NK-92 treated with Interleukin-12 subunit alpha and Interleukin-12 subunit beta, amount 100 ng/mL, for 24 hours (cell line): ENCODE data around the gene ZGPAT.

ENCODE experiments used
- DNase-seq: peaks from one replicate; lab custom pipeline; 2025; lab: John Stamatoyannopoulos, UW

ZGPAT gene

GRCh38 chr20:63678667-63679465, 29.0 kb upstream of the ZGPAT start:
- no peak for DNase-seq

GRCh38 chr20:63679799-63680305, 28.0 kb upstream of the ZGPAT start:
- no peak for DNase-seq

- no peak for DNase-seq
Measured at GRCh38 chr20:63680427-63680826, 27.4 kb upstream of the ZGPAT start.

- no peak for DNase-seq
Measured at GRCh38 chr20:63680857-63681608, 26.8 kb upstream of the ZGPAT start.

- no peak for DNase-seq
Measured at GRCh38 chr20:63681609-63682142, 26.2 kb upstream of the ZGPAT start.

- no peak for DNase-seq
Measured at GRCh38 chr20:63682384-63683139, 25.3 kb upstream of the ZGPAT start.

- DNase-seq: no peak
Measured at GRCh38 chr20:63685269-63686026, 22.4 kb upstream of the ZGPAT start.

- DNase-seq: no peak
Measured at GRCh38 chr20:63686094-63686491, 21.7 kb upstream of the ZGPAT start.

GRCh38 chr20:63686492-63687321, 21.1 kb upstream of the ZGPAT start:
- no peak for DNase-seq

- no peak for DNase-seq
Measured at GRCh38 chr20:63687419-63688178, 20.2 kb upstream of the ZGPAT start.

- no peak for DNase-seq
Measured at GRCh38 chr20:63688228-63689045, 19.4 kb upstream of the ZGPAT start.

- DNase-seq: no peak
Measured at GRCh38 chr20:63689046-63690002, 18.5 kb upstream of the ZGPAT start.

- DNase-seq: no peak
Measured at GRCh38 chr20:63690003-63690897, 17.6 kb upstream of the ZGPAT start.

- DNase-seq: no peak
Measured at GRCh38 chr20:63690898-63691710, 16.7 kb upstream of the ZGPAT start.

- no peak for DNase-seq
Measured at GRCh38 chr20:63691711-63692435, 16.0 kb upstream of the ZGPAT start.
